K562 (cell line): Measurements from ENCODE around the gene GOLGA6B. TPM values are rescaled to one million over a fixed set of nuclear protein-coding genes. Genes with fewer than 3 reads are reported as not detected.

Source experiments
- ATAC-seq: fragments of 200-7000 bp; cut with Tn5 transposase; 3 replicates; pipeline ENCODE4 v1.9.1; 2020; ENCODE audit warnings: moderate library complexity
- BruUV-seq: library from RNA; stranded (reverse); fragments of 400-500 nt; replicated peaks from 2 replicates; lab custom pipeline; 2021; lab: Mats Ljungman, UMichigan
- CTCF ChIA-PET: fragments of 300-600 bp; formaldehyde crosslinking; extraction: SDS; loops from one replicate; lab custom pipeline; 2021; ENCODE audit warnings: low intra/inter-chr PET ratio; lab: Yijun Ruan, JAX
- POLR2A ChIA-PET: fragments of 300-600, 350-650 bp; sonication (Branson Sonifier 250); formaldehyde crosslinking; extraction: SDS; loops from one replicate; lab custom pipeline; 2021; ENCODE audit warnings: antibody characterized with exemption, inconsistent platforms; lab: Yijun Ruan, JAX
- DNase-seq, 4 experiments: peaks; one replicate each; pipeline versions ENCODE4 v3.0.0 to v3.0.0-alpha.2; 2011 to 2018; ENCODE audit warnings: low spot score in 3 of 4, mixed read lengths in 3 of 4; ENCODE audit errors: extremely low read depth in 1 of 4
- FAIRE-seq: peaks from 2 replicates; lab custom pipeline; 2011; peaks lifted over from hg19 to GRCh38; lab: Jason Lieb, UNC
- H2AFZ ChIP-seq: 2 replicates; pipeline ENCODE4 v1.6.0; 2011; ENCODE audit warnings: low read depth, low read length, control low read depth, inconsistent platforms
- H3K27ac ChIP-seq: fragments of 200-600 bp; 3 replicates; pipeline ENCODE4 v1.8.0; 2011; ENCODE audit warnings: low read depth, mild to moderate bottlenecking, control low read depth, inconsistent platforms, low read length, moderate library complexity, mixed read lengths; ENCODE audit errors: extremely low read depth
- H3K27me3 ChIP-seq, 2 experiments: fragments of 300-600 bp in 1 of 2; 2 replicates in 1 of 2; 3 replicates in 1 of 2; pipeline versions ENCODE4 v1.6.0 to v1.8.0; 2011; ENCODE audit warnings: inconsistent platforms in 2 of 2, low read length in 2 of 2, mild to moderate bottlenecking in 1 of 2, mixed read lengths in 1 of 2, moderate library complexity in 1 of 2; ENCODE audit not compliant: control insufficient read depth in 2 of 2, insufficient read depth in 2 of 2
- H3K36me3 ChIP-seq: fragments of 300-600 bp; 3 replicates; pipeline ENCODE4 v1.8.0; 2011; ENCODE audit warnings: mild to moderate bottlenecking, low read length, inconsistent platforms; ENCODE audit not compliant: control insufficient read depth, insufficient read depth
- H3K4me1 ChIP-seq, 2 experiments: fragments of 200-600 bp in 1 of 2; replicated peaks in 1 of 2; 2 replicates in 1 of 2; 3 replicates in 1 of 2; pipeline versions ENCODE4 v1.5.1 to v1.8.0; 2011; ENCODE audit warnings: inconsistent platforms in 2 of 2, low read length in 2 of 2, mild to moderate bottlenecking in 1 of 2, mixed read lengths in 1 of 2, moderate library complexity in 1 of 2; ENCODE audit not compliant: control insufficient read depth in 2 of 2, insufficient read depth in 2 of 2
- H3K4me2 ChIP-seq: 2 replicates; pipeline ENCODE4 v1.6.1; 2011; ENCODE audit warnings: low read length, control low read depth, inconsistent platforms, mixed read lengths; ENCODE audit not compliant: insufficient read depth
- H3K4me3 ChIP-seq: fragments of 200-600 bp; sonication (generic), shearing (Covaris generic); 2 replicates; pipeline ENCODE4 v1.5.1; 2016; ENCODE audit warnings: control low read depth, inconsistent platforms
- H3K79me2 ChIP-seq: fragments of 200-600 bp; 3 replicates; pipeline ENCODE4 v1.8.0; 2011; ENCODE audit warnings: low read length, inconsistent platforms; ENCODE audit not compliant: control insufficient read depth, insufficient read depth
- H3K9ac ChIP-seq, 2 experiments: 2 replicates each; pipeline versions ENCODE4 v1.6.0 to v1.6.1; 2011; ENCODE audit warnings: low read depth in 2 of 2, low read length in 2 of 2, control low read depth in 1 of 2, inconsistent platforms in 1 of 2, mild to moderate bottlenecking in 1 of 2, mixed read lengths in 1 of 2; ENCODE audit not compliant: insufficient read depth in 1 of 2
- H3K9me1 ChIP-seq: one replicate; pipeline ENCODE4 v1.6.0; 2011; ENCODE audit warnings: inconsistent platforms, mild to moderate bottlenecking, low read length, moderate library complexity; ENCODE audit not compliant: control insufficient read depth, insufficient read depth
- H3K9me3 ChIP-seq: replicated peaks from 2 replicates; pipeline ENCODE4 v1.5.1; 2011; ENCODE audit warnings: low read depth, low read length, inconsistent platforms; ENCODE audit not compliant: control insufficient read depth, insufficient read depth
- H4K20me1 ChIP-seq: replicated peaks from 2 replicates; pipeline ENCODE4 v1.6.1; 2011; ENCODE audit warnings: low read length, inconsistent platforms, mixed read lengths; ENCODE audit not compliant: control insufficient read depth, insufficient read depth
- ATF1 ChIP-seq, 2 experiments: fragments of 450-650 bp in 1 of 2; IDR thresholded peaks; 2 replicates each; pipeline ENCODE4 v1.6.1; 2016; ENCODE audit warnings: missing compliant biosample characterization in 1 of 2, missing genetic modification characterization in 1 of 2
- BCOR ChIP-seq: fragments of 450-650 bp; IDR thresholded peaks from 2 replicates; pipeline ENCODE4 v1.6.1; 2016
- EHMT2 ChIP-seq: fragments of 450-650 bp; IDR thresholded peaks from 2 replicates; pipeline ENCODE4 v1.6.1; 2018; ENCODE audit warnings: antibody characterized with exemption
- ETS2 ChIP-seq: IDR thresholded peaks from 2 replicates; pipeline ENCODE4 v1.6.1; 2016; ENCODE audit warnings: borderline replicate concordance, missing genetic modification characterization, mild to moderate bottlenecking, moderate library complexity, missing compliant biosample characterization; ENCODE audit not compliant: poor library complexity, severe bottlenecking
- GABPB1 ChIP-seq: sonication (generic); formaldehyde crosslinking; IDR thresholded peaks from 2 replicates; pipeline ENCODE4 v1.8.0; 2022; ENCODE audit warnings: mild to moderate bottlenecking, missing genetic modification reagents
- HDGF ChIP-seq: fragments of 450-650 bp; IDR thresholded peaks from 2 replicates; pipeline ENCODE4 v1.6.1; 2016
- LCOR ChIP-seq: sonication (generic); formaldehyde crosslinking; IDR thresholded peaks from 2 replicates; pipeline ENCODE4 v1.8.0; 2022; ENCODE audit warnings: mild to moderate bottlenecking, missing genetic modification reagents
- LEF1 ChIP-seq: fragments of 450-650 bp; IDR thresholded peaks from 2 replicates; pipeline ENCODE4 v1.6.1; 2016; ENCODE audit warnings: mild to moderate bottlenecking
- MYC ChIP-seq, 2 experiments: fragments of 250-450 bp in 1 of 2; sonication (Bioruptor Pico) in 1 of 2; IDR thresholded peaks; 2 replicates each; pipeline versions ENCODE4 v1.5.1 to v1.6.1; 2012 to 2021; ENCODE audit warnings: low read depth in 2 of 2, borderline replicate concordance in 1 of 2, improper control_type of control experiment in 1 of 2, low read length in 1 of 2, mild to moderate bottlenecking in 1 of 2, moderate library complexity in 1 of 2
- NR1H2 ChIP-seq: sonication (generic); formaldehyde crosslinking; IDR thresholded peaks from 2 replicates; pipeline ENCODE4 v1.4.0; 2020; ENCODE audit warnings: mild to moderate bottlenecking, missing genetic modification reagents
- NR3C1 ChIP-seq: sonication (generic); formaldehyde crosslinking; IDR thresholded peaks from 2 replicates; pipeline ENCODE4 v1.8.1; 2022; ENCODE audit warnings: missing genetic modification reagents
- PPARD ChIP-seq: fragments of 250-450 bp; sonication (Bioruptor Pico); IDR thresholded peaks from 2 replicates; pipeline ENCODE4 v1.8.0; 2022; ENCODE audit warnings: inconsistent platforms, mild to moderate bottlenecking, moderate library complexity
- RBM25 ChIP-seq: fragments of 200-400 bp; formaldehyde crosslinking; IDR thresholded peaks from 2 replicates; pipeline ENCODE4 v1.6.1; 2018; ENCODE audit warnings: low read length, low read depth, moderate library complexity; ENCODE audit not compliant: severe bottlenecking
- SRSF3 ChIP-seq: fragments of 200-400 bp; formaldehyde crosslinking; IDR thresholded peaks from 2 replicates; pipeline ENCODE4 v1.6.1; 2016; ENCODE audit warnings: mild to moderate bottlenecking, low read length, moderate library complexity; ENCODE audit not compliant: insufficient read depth
- YBX1 ChIP-seq: fragments of 450-650 bp; IDR thresholded peaks from 2 replicates; pipeline ENCODE4 v1.7.1; 2016; ENCODE audit warnings: mild to moderate bottlenecking
- ZC3H4 ChIP-seq: sonication (generic); formaldehyde crosslinking; IDR thresholded peaks from 2 replicates; pipeline ENCODE4 v1.9.0; 2021; ENCODE audit warnings: missing genetic modification reagents, borderline replicate concordance
- ZNF444 ChIP-seq: fragments of 250-450 bp; sonication (Bioruptor Pico); IDR thresholded peaks from 2 replicates; pipeline ENCODE4 v1.4.0; 2020; ENCODE audit warnings: mild to moderate bottlenecking, moderate library complexity
- ZNF717 ChIP-seq: fragments of 250-450 bp; sonication (Bioruptor Pico); IDR thresholded peaks from 2 replicates; pipeline ENCODE4 v1.5.0; 2021
- WGBS: fragments of 100-300 bp; shearing (Covaris generic); methylation state at CpG from one replicate; pipeline ENCODE4 v1.1.6; 2016; ENCODE audit warnings: low coverage, mixed read lengths; ENCODE audit not compliant: insufficient coverage; ENCODE audit errors: missing lambda C conversion rate; 5-methylcytosine and 5-hydroxymethylcytosine counted together
- in situ Hi-C: fragments of 300-500 bp; cut with MboI; formaldehyde crosslinking; loops from 4 replicates; pipeline ENCODE4 v1.15.0; 2018; ENCODE audit warnings: inconsistent platforms, mixed read lengths
- intact Hi-C: fragments of 100-400 bp; cut with micrococcal nuclease; formaldehyde crosslinking; loops from 2 replicates; pipeline ENCODE4 v1.14.2; 2022
- polyA plus RNA-seq, 8 experiments: library from polyadenylated mRNA; depleted of rRNA in 4 of 8; stranded (reverse) in 5 of 8; unstranded in 3 of 8; fragments of >200 nt; fragmentation: Nextera tagmentation in 2 of 8; fragmentation: Illumina TruSeq in 1 of 8; extraction: Ambion mirVana in 2 of 8; extraction: Trizol in 1 of 8; gene quantifications; 2 replicates each; pipeline versions ENCODE4 v1.2.1 to v1.2.3, GENCODE V29; 2011 to 2014; ENCODE audit warnings: inconsistent platforms in 1 of 8, missing spikeins in 1 of 8
- total RNA-seq, 7 experiments: library from RNA; depleted of rRNA in 6 of 7; stranded (reverse); fragments of >200 nt in 6 of 7; fragmentation: Illumina TruSeq in 2 of 7; extraction: Trizol in 2 of 7; gene quantifications; 2 replicates each; pipeline versions ENCODE4 v1.2.1 to v1.2.3, GENCODE V29; 2011 to 2021; ENCODE audit warnings: low replicate concordance in 1 of 7
- TF ChIP-seq, protein P1 (sequence below): fragments of 250-450 bp; sonication (Bioruptor Pico); IDR thresholded peaks from 2 replicates; pipeline ENCODE4 v1.6.1; 2021; ENCODE audit warnings: mild to moderate bottlenecking
- TF ChIP-seq, protein P2 (sequence below): fragments of 450-650 bp; IDR thresholded peaks from 2 replicates; pipeline ENCODE4 v1.7.1; 2018; ENCODE audit warnings: mild to moderate bottlenecking, low read depth; ENCODE audit not compliant: partially characterized antibody

The GOLGA6B gene
- total and polyA plus RNA-seq, 9 of the 15 experiments (the other 6 are each of a cell fraction or from before 2014, with no cell fraction given): not detected

DNA sequence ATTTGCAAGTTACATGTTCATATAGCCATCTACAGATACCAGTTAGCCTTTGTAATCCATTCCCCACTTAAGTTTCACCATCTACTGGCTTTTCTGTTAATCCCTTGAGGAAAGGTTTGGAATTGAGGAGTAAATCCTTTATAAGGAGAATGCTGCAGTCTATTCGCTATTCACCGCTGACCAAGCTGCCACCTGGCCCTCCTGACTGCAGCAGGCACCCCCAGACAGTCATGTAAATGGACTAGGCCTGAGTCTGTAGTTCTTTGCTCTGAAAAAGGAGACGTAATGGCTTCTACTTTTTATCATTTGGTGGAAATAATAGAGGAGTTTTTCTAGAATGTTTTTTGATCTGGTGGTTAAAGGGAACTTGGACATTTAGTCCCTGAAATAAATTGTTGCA lies 28.3 kb downstream of the GOLGA6B start (continued):
- no peak for TF ChIP-seq LEF1

DNA sequence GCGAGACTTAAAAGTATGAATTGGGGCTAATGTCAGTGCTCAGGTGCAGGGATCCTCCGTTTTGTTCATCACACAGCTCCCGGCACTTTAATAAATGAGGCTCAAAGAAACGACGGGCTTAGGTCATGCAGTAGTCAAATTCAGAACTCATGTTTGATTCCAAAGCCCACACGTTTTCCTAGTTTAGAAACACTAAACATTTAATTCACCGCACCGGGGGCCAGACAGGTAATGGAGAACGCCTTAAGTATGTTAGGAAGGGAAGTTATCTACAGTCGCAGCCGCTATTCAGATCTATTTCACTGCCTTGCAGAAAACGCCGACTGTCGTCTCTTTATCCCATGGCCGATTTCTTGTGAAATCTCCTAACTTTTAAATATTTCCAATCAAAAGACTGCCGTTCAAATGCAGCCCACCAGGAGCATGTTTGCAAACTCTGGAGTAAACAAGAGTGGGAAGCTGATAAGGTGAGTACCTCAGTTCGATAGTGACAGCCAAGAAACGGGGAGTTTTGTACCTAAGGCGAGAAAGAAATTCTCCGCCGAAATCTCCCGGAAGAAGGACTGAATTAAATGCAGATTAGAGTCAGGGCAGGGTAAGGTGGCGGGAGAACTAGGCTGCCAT lies 30.9 kb downstream of the GOLGA6B start:
- WGBS: 12% methylated on average over 23 of the region's 23 CpGs
- peak overlapping the region; percentile 68 for H3K4me3 ChIP-seq
- ATAC-seq (no peak; the same call in 2 of the 3 replicates), DNase-seq (peak in 1 of 4 experiments; percentile 25), FAIRE-seq (no peak)
- in situ Hi-C loops: no loop called here
- H3K4me1 ChIP-seq: peaks cover 0 to 5% of the 10 kb centered on the region in 2 experiments; a peak in 2 of 5 replicates
- H2AFZ ChIP-seq: peak overlapping the region; percentile 93
- H3K27ac ChIP-seq: peak overlapping the region; percentile 98
- CTCF ChIA-PET: no interaction called here
- peak overlapping the region; percentile 89 to 97 for H3K9ac ChIP-seq
- intact Hi-C loops: no loop called here
- POLR2A ChIA-PET: interaction anchor here (1.0 to 1.9 kb wide), 3 partner anchors 10 to 34 kb away, joined by 3 to 8 read pairs (median 7); no protein-coding TSS in a partner anchor
- H3K27me3 ChIP-seq: no peaks in the 10 kb centered on the region; a peak in 1 of 5 replicates
- peak overlapping the region; percentile 98 for H3K4me2 ChIP-seq
- H3K36me3 ChIP-seq: peaks cover 2% of the 10 kb centered on the region; the same call in 1 of the 3 replicates
- no peaks in the 10 kb centered on the region for H4K20me1 ChIP-seq
- H3K79me2 ChIP-seq: peaks cover 29% of the 10 kb centered on the region
- H3K9me1 ChIP-seq: no peaks in the 10 kb centered on the region
- BruUV-seq: TSS peak; percentile 99
- no peaks in the 10 kb centered on the region for H3K9me3 ChIP-seq
- no peak for TF ChIP-seq SRSF3
- no peak for TF ChIP-seq ETS2 (tag)
- TF ChIP-seq EHMT2: no peak
- TF ChIP-seq NR3C1 (CRISPR knock-in tag): no peak
- no peak for TF ChIP-seq YBX1
- no peak for TF ChIP-seq BCOR
- TF ChIP-seq HDGF: no peak
- no peak for TF ChIP-seq NR1H2 (CRISPR knock-in tag)
- TF ChIP-seq, protein P1, sequence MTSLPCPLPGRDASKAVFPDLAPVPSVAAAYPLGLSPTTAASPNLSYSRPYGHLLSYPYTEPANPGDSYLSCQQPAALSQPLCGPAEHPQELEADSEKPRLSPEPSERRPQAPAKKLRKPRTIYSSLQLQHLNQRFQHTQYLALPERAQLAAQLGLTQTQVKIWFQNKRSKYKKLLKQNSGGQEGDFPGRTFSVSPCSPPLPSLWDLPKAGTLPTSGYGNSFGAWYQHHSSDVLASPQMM: no peak
- TF ChIP-seq ZC3H4: no peak
- TF ChIP-seq ATF1 (CRISPR knock-in tag; IDR thresholded peaks at IDR 0.05): no peak
- no peak for TF ChIP-seq ATF1 (tag; IDR thresholded peaks at IDR 0.05)
- no peak for TF ChIP-seq GABPB1 (CRISPR knock-in tag)
- no peak for TF ChIP-seq ZNF444 (CRISPR knock-in tag)
- no peak for TF ChIP-seq PPARD (CRISPR knock-in tag)
- no peak for TF ChIP-seq LCOR (CRISPR knock-in tag)
- TF ChIP-seq, protein P2, sequence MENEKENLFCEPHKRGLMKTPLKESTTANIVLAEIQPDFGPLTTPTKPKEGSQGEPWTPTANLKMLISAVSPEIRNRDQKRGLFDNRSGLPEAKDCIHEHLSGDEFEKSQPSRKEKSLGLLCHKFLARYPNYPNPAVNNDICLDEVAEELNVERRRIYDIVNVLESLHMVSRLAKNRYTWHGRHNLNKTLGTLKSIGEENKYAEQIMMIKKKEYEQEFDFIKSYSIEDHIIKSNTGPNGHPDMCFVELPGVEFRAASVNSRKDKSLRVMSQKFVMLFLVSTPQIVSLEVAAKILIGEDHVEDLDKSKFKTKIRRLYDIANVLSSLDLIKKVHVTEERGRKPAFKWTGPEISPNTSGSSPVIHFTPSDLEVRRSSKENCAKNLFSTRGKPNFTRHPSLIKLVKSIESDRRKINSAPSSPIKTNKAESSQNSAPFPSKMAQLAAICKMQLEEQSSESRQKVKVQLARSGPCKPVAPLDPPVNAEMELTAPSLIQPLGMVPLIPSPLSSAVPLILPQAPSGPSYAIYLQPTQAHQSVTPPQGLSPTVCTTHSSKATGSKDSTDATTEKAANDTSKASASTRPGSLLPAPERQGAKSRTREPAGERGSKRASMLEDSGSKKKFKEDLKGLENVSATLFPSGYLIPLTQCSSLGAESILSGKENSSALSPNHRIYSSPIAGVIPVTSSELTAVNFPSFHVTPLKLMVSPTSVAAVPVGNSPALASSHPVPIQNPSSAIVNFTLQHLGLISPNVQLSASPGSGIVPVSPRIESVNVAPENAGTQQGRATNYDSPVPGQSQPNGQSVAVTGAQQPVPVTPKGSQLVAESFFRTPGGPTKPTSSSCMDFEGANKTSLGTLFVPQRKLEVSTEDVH: no peak
- TF ChIP-seq ZNF717 (CRISPR knock-in tag): no peak
- no peak for TF ChIP-seq MYC (IDR thresholded peaks at IDR 0.05; ENCODE audit: low read depth, low read length)
- TF ChIP-seq MYC (CRISPR knock-in tag; IDR thresholded peaks at IDR 0.05; ENCODE audit: borderline replicate concordance, low read depth): no peak
- no peak for TF ChIP-seq RBM25
